Measurements from ENCODE around the gene TTC7B.

Gene TTC7B

DNA sequence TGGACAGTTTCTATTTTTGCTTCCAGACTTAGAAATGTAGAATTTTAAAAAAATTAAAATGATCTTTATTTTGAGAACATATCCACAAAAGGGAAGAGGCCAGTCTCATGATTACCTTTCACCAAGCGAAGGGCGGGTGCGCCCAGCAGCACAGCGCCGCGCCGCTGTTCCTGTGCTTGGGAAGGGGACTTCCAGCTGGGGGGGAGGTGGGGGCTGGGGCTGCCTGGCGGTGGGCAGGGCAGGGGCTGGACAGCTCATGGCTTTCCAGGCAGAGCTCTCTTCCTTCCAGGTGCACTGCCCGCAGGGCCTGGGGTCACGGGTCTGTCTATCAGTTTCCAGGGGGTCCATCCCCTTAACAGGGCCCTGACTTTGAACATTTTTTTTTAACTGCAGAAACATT is 199.9 kb downstream of the TTC7B start:
- no peak for TF ChIP-seq CREB1 (IDR thresholded peaks at IDR 0.05; ENCODE audit: low read depth)
- TF ChIP-seq ZBTB7A (IDR thresholded peaks at IDR 0.05; ENCODE audit: low read depth) = no peak
- TF ChIP-seq TAF1 (IDR thresholded peaks at IDR 0.05; ENCODE audit: low read depth) = no peak
- no peak for TF ChIP-seq NFIC (IDR thresholded peaks at IDR 0.05)
- no peak for TF ChIP-seq FOXM1 (IDR thresholded peaks at IDR 0.05; ENCODE audit: borderline replicate concordance, low read depth)
- TF ChIP-seq EP300 (IDR thresholded peaks at IDR 0.05; ENCODE audit: borderline replicate concordance) = no peak
- TF ChIP-seq, protein P1, sequence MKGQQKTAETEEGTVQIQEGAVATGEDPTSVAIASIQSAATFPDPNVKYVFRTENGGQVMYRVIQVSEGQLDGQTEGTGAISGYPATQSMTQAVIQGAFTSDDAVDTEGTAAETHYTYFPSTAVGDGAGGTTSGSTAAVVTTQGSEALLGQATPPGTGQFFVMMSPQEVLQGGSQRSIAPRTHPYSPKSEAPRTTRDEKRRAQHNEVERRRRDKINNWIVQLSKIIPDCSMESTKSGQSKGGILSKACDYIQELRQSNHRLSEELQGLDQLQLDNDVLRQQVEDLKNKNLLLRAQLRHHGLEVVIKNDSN (IDR thresholded peaks at IDR 0.05) = no peak
- TF ChIP-seq CEBPB (IDR thresholded peaks at IDR 0.05) = no peak
- TF ChIP-seq YY1 (IDR thresholded peaks at IDR 0.05; ENCODE audit: low read depth) = no peak
- TF ChIP-seq, protein P2, sequence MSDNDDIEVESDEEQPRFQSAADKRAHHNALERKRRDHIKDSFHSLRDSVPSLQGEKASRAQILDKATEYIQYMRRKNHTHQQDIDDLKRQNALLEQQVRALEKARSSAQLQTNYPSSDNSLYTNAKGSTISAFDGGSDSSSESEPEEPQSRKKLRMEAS (IDR thresholded peaks at IDR 0.05) = no peak
- no peak for TF ChIP-seq EGR1 (IDR thresholded peaks at IDR 0.05)
- TF ChIP-seq RAD21 (IDR thresholded peaks at IDR 0.05; ENCODE audit: low read depth) = no peak
- no peak for TF ChIP-seq TEAD4 (IDR thresholded peaks at IDR 0.05)
- TF ChIP-seq TCF12 (IDR thresholded peaks at IDR 0.05; ENCODE audit: low read depth) = no peak
- TF ChIP-seq, protein P3, sequence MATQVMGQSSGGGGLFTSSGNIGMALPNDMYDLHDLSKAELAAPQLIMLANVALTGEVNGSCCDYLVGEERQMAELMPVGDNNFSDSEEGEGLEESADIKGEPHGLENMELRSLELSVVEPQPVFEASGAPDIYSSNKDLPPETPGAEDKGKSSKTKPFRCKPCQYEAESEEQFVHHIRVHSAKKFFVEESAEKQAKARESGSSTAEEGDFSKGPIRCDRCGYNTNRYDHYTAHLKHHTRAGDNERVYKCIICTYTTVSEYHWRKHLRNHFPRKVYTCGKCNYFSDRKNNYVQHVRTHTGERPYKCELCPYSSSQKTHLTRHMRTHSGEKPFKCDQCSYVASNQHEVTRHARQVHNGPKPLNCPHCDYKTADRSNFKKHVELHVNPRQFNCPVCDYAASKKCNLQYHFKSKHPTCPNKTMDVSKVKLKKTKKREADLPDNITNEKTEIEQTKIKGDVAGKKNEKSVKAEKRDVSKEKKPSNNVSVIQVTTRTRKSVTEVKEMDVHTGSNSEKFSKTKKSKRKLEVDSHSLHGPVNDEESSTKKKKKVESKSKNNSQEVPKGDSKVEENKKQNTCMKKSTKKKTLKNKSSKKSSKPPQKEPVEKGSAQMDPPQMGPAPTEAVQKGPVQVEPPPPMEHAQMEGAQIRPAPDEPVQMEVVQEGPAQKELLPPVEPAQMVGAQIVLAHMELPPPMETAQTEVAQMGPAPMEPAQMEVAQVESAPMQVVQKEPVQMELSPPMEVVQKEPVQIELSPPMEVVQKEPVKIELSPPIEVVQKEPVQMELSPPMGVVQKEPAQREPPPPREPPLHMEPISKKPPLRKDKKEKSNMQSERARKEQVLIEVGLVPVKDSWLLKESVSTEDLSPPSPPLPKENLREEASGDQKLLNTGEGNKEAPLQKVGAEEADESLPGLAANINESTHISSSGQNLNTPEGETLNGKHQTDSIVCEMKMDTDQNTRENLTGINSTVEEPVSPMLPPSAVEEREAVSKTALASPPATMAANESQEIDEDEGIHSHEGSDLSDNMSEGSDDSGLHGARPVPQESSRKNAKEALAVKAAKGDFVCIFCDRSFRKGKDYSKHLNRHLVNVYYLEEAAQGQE (IDR thresholded peaks at IDR 0.05; ENCODE audit: low read depth) = no peak

DNA sequence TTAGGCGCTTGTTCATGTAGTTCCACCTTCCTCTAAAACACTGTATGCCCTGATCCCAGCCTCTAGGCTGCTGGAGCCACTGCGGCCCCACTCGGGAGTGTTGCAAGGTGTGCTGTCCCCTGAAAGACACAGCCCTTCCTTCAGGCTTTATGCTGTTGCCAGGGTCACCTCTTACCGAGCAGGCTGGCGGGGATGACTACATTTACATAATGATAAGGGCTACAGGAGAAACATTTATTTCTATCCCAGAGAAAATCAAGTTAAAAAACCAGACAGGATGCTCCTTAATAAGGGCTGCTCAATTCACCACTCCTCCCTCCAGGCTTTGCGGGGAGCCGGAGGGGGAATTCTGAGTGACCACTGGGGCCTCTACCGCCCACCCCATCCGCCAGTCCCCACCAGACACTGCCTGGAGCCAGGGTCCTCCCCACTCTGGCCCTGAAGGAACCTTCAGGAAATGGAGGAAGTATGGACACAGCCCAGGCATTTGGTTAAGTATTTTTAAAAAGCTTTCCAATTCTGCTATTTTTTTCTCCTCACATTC is 200.6 kb downstream of the TTC7B start:
- TF ChIP-seq EGR1 (IDR thresholded peaks at IDR 0.05) = no peak
- TF ChIP-seq CREB1 (IDR thresholded peaks at IDR 0.05; ENCODE audit: low read depth) = no peak

DNA sequence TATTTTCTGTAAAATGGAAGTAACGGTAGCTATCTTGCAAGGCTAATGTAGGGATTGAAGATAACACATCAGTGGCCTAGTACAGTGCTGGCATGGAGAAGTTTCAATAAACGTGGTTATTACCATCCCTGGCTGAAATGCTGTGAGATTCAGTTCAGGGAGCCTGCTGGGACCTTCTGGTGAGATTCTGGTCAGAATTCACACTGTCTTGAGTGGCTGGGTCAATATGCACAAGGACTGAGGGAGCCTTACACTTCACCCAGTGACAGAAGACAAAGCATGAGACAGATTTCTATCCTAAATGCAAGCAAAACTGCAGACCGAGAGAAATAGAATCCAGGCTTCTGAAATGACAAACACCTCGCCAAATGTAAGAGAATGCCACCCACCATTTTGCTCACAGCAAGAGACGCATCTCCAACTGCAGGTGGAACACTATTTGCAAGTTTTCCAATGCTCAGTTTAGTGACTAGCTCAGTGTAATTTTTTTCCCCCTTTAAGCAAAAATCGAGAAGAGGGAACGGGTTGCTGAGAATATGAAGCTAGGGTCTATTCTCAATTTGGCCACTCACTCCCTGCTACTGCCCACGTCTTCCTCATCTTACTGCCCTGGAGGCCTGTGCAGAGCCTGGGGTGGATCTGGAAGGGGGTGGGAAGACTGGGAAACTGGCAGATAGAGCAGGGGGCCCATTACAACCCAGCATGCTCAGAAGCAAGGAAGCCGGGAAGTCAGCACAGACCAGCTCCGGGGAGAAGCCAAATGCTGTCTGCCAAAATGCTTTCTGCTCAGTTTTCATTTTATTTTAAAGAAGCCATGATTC is 201.3 kb downstream of the TTC7B start:
- TF ChIP-seq FOXM1 (IDR thresholded peaks at IDR 0.05; ENCODE audit: borderline replicate concordance, low read depth) = no peak
- TF ChIP-seq EGR1 (IDR thresholded peaks at IDR 0.05) = no peak
- TF ChIP-seq NFIC (IDR thresholded peaks at IDR 0.05) = no peak

DNA sequence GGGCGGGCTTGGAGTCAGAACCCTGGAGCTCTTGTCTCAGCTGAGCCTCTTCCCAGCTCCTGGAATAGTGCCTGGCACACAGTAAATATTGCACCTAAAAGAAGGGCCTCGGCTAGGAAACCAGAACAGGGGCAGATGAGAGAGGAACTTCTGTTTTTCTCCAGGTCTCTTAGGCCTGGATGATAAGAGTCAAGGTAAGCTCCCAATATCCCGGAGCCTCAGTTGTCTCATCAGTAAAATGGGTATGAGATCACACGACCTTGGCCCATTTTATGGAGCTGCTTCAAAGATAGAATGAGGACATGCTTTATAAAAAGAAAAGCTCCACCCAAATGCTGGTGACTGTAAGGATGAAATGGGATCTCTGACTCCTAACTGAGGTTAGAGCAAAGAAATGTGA is 202.2 kb downstream of the TTC7B start:
- TF ChIP-seq TEAD4 (IDR thresholded peaks at IDR 0.05) (no peak), TAF1 (IDR thresholded peaks at IDR 0.05; ENCODE audit: low read depth) (no peak), NFIC (IDR thresholded peaks at IDR 0.05) (no peak), EP300 (IDR thresholded peaks at IDR 0.05; ENCODE audit: borderline replicate concordance) (no peak), YY1 (IDR thresholded peaks at IDR 0.05; ENCODE audit: low read depth) (no peak), CREB1 (IDR thresholded peaks at IDR 0.05; ENCODE audit: low read depth) (no peak), FOXM1 (IDR thresholded peaks at IDR 0.05; ENCODE audit: borderline replicate concordance, low read depth) (no peak), EGR1 (IDR thresholded peaks at IDR 0.05) (no peak), CEBPB (IDR thresholded peaks at IDR 0.05) (no peak), RAD21 (IDR thresholded peaks at IDR 0.05; ENCODE audit: low read depth) (no peak)
- TF ChIP-seq, protein P2 (IDR thresholded peaks at IDR 0.05) = no peak
- TF ChIP-seq, protein P3 (IDR thresholded peaks at IDR 0.05; ENCODE audit: low read depth) = no peak
- TF ChIP-seq, protein P1 (IDR thresholded peaks at IDR 0.05) = no peak

DNA sequence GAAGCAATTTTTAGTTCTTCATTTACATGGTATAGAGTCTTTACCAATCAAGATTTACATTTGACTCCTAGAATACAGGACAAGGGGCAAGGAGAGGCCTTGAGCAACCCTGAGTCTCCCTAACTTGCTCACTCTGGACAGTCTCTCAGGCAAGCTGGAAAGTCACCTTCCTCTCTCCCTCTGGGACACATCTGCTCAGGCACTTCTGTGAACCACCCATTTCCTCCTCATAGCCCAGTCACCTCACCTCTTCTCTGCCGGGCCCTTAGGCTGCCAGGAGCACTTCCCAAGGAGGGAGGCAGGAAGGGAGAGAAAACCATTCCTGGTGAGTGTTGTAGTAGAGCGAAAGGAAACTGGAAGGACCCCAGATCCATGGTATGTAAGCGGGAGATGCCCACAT is 202.8 kb downstream of the TTC7B start:
- TF ChIP-seq TEAD4 (IDR thresholded peaks at IDR 0.05) (no peak), EGR1 (IDR thresholded peaks at IDR 0.05) (no peak), CEBPB (IDR thresholded peaks at IDR 0.05) (no peak), TAF1 (IDR thresholded peaks at IDR 0.05; ENCODE audit: low read depth) (no peak), TCF12 (IDR thresholded peaks at IDR 0.05; ENCODE audit: low read depth) (no peak), NFIC (IDR thresholded peaks at IDR 0.05) (no peak)
- TF ChIP-seq, protein P2 (IDR thresholded peaks at IDR 0.05) = no peak

DNA sequence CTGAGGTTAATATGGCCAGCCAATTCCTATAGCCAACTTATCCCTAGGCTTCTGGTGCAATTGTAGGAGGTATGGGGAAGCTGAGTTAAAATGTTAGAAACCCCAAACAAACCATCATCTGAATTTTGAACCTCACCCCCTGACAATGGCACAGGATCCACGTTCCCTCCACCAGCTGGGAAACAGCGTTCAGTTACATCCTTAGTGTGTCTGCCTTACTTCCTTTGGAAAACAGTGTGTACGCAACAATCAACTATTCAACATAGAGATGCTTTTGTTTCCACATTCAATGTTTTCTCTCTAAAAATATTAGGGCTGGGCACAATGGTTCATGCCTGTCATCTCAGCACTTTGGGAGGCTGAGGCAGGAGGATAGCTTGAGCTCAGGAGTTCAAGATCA is 203.4 kb downstream of the TTC7B start:
- TF ChIP-seq TEAD4 (IDR thresholded peaks at IDR 0.05) (no peak), FOXM1 (IDR thresholded peaks at IDR 0.05; ENCODE audit: borderline replicate concordance, low read depth) (no peak), EGR1 (IDR thresholded peaks at IDR 0.05) (no peak), TCF12 (IDR thresholded peaks at IDR 0.05; ENCODE audit: low read depth) (no peak), RAD21 (IDR thresholded peaks at IDR 0.05; ENCODE audit: low read depth) (no peak)
- TF ChIP-seq, protein P3 (IDR thresholded peaks at IDR 0.05; ENCODE audit: low read depth) = no peak
